GM19239 (cell line): Measurements from ENCODE around the gene CRLF1.
"Not testable (repeated sequence)": the region's sequence is repeated elsewhere in the genome, so short reads cannot be mapped to it uniquely, and the experiment has no call there.

Experiments
- DNase-seq: peaks from one replicate; pipeline ENCODE4 v3.0.0; 2011; ENCODE audit warnings: low spot score; ENCODE audit not compliant: insufficient read length
- FAIRE-seq: peaks from 2 replicates; lab custom pipeline; 2011; peaks lifted over from hg19 to GRCh38; lab: Jason Lieb, UNC

CRLF1 gene

GRCh38 chr19:18610245-18610555 is 3.6 kb upstream of the CRLF1 start:
- FAIRE-seq (no peak), DNase-seq (no peak)

GRCh38 chr19:18609717-18610051 is 3.1 kb upstream of the CRLF1 start:
- DNase-seq (no peak), FAIRE-seq (no peak)

- no peak for FAIRE-seq
- DNase-seq = no peak
Measured at GRCh38 chr19:18608805-18609716, 2.5 kb upstream of the CRLF1 start.

- FAIRE-seq (no peak), DNase-seq (no peak)
Measured at GRCh38 chr19:18608102-18608804, 1.7 kb upstream of the CRLF1 start.

DNA sequence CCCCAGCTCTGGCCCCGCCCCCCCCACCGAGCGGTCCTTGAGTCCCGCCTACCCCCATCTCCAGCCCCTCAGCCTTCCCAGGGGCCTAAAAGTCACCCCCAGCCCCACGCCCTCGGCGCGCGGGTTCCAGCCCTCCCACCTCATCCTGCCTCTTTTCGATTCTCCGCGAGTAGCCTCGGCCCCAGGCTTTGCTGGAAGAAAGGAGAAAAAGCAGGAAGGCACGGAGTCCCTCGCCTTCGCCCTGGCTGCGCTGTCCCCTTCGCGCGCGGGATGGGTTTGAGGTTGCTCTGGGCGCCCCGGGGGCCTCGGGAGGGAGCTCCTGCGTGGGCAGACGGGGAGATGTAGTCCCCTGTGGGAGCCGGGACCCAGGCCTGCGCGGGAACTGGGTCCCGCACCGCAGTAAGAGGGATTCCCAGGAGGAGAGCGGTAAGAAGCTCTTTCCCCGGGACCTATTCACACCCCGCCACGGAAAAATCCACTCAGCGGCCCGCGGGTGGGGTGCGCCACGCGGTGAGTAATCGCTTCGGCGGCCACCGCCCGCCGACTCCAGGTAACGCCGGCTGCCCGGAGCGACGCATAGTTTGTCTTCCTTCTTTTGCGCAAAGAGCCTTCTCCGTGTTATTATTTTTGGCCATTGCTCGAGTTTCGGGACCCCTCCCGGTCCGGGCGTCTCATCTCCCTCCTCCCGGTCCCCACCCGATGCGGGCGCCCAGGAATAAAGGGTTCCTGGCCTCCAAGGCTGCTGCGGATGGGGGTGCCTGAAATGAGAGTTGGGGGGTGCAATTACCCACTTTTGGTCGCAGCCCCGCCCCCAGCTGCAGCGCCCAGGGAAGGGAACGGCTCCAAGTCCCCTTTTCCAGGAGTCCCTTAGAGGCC is 865 bp upstream of the CRLF1 start:
- no peak for FAIRE-seq
- DNase-seq = no peak

- no peak for FAIRE-seq
Measured at GRCh38 chr19:18605546-18606280, 886 bp downstream of the CRLF1 start.

GRCh38 chr19:18605196-18605545 is 1.4 kb downstream of the CRLF1 start:
- DNase-seq = no peak
- FAIRE-seq = no peak

More at GRCh38 chr19:18605546-18606280, 886 bp downstream of the CRLF1 start:
- no peak for DNase-seq

DNA sequence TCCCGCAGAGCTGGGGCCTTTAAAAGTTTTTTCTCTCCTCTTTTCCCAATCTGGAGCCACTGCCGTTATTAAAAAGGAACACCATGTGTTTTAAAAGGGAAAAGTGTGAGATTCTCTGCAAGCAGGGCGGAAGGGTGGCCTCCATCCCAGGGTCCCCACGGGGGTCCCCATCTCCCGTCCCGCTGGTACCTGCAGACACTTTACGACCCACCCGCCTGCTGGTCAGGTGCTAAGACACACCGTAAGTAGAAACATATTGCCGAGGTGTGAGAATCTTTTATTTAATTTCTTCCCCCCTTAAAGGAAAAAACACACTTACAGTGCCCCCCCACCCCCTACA is 1.8 kb downstream of the CRLF1 start:
- FAIRE-seq (no peak), DNase-seq (no peak)

GRCh38 chr19:18603958-18604819 is 2.4 kb downstream of the CRLF1 start:
- DNase-seq = no peak
- FAIRE-seq = no peak

GRCh38 chr19:18603255-18603957 is 3.2 kb downstream of the CRLF1 start:
- DNase-seq = no peak
- FAIRE-seq = no peak

- DNase-seq (no peak), FAIRE-seq (no peak)
Measured at GRCh38 chr19:18601875-18602274, 4.7 kb downstream of the CRLF1 start.

- not testable (repeated sequence) for FAIRE-seq
Measured at GRCh38 chr19:18600692-18601397, 5.8 kb downstream of the CRLF1 start.

DNA sequence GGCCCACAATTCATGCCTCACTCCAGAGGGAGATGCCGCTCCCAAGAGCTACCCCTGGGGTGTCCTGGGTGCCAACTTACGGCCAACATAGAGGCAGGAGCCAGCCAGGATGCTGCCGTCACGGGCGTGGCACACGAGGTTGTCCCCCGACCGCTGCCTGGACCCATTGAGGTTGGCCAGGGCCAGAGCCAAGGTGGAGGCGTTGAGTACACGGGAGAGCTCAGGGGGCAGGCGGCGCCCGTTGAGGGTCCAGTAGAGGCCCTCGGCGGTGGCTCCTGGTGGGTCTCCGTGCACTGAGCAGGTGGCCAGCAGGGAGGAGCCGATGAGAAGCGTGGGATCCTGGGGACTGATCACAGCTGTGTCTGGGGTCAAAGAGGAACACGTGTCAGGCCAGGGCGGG is 7.1 kb downstream of the CRLF1 start:
- no peak for DNase-seq

More at GRCh38 chr19:18600692-18601397, 5.8 kb downstream of the CRLF1 start:
- DNase-seq = not testable (repeated sequence)

DNA sequence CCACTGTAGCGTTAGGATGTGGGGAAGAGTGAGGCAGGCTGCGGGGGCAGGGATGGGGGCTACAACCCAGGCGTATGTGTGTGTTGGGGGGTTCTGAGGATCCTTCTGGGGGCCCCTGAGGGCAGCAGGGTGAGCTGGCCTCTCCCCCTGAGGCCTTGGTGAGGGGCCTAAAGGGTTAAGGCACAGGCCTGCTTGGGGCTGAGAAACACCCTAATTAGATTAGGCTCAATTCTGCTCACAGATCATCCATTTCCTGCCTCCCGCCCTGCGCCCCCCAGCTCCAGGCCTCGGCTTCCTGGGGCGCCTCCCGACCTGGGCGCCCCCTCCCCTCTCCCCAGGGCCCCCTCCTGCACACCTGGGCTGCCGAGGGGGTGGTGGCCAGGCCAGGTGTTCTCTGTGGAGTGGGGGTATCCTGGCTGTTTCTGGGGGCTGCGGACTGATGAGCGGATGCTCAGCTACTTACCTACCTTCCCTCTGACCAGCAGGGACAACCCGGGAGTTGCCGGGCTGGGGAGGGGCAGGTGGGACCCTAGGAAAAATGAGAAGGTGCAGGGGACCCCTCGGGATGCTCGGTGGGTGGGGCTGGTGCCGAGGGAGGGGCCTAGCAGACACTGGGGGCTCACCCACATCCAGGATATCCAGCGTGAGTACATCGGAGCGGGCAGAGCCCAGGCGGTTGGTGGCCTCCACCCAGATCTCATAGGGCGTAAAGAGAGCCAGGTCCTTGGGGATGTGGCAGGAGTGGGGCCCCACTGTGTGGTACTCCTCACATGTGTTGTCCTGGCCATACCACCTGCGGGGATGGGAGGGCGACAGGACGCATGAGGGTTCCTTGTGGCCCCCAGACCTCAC is 8.6 kb downstream of the CRLF1 start:
- FAIRE-seq = no peak
- no peak for DNase-seq

More for the DNA sequence above, 7.1 kb downstream of the CRLF1 start:
- FAIRE-seq = no peak

DNA sequence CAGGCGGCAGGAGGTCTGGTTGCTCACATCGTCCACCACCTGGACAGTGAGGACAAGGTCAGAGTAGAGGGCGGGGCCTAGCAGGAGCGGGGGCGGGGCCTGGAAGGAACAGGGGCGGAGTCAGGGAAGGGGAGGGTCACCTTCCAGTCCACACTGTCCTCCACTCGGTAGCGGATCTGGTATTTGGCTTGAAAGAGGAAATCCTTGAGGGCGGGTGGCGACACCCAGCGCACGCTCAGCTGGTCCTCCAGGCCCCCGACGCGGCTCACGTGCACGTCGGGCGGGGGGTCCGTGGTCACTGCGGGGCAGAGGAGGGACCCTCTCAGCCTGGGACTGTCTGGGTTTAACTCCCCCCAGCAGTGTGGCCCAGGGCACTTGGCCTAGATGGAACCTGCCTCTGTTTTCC is 9.8 kb downstream of the CRLF1 start:
- DNase-seq (no peak), FAIRE-seq (no peak)

- DNase-seq (no peak), FAIRE-seq (no peak)
Measured at GRCh38 chr19:18595475-18595874, 11.1 kb downstream of the CRLF1 start.

GRCh38 chr19:18594824-18595373 is 11.7 kb downstream of the CRLF1 start:
- no peak for FAIRE-seq

More at GRCh38 chr19:18594824-18595373, 11.7 kb downstream of the CRLF1 start:
- no peak for DNase-seq
